Vagina (tissue), 2 donors: ENCODE results near the gene WWOX.

Experiments
- POLR2AphosphoS5 ChIP-seq, 2 donors: sonication (generic); formaldehyde crosslinking; IDR thresholded peaks; one replicate each; pipeline ENCODE4 v1.9.0; 2017; ENCODE audit warnings: antibody characterized with exemption in 2 of 2, mild to moderate bottlenecking in 2 of 2, low read depth in 1 of 2; ENCODE audit not compliant: insufficient read depth in 1 of 2
- TF ChIP-seq, protein P1 (sequence below), 3 experiments: fragments of 450-650 bp in 2 of 3; fragments of 200-600 bp in 1 of 3; sonication (generic) in 1 of 3; IDR thresholded peaks; one replicate each; pipeline ENCODE4 v1.5.1; 2017 to 2019; ENCODE audit warnings: antibody characterized with exemption in 3 of 3, mild to moderate bottlenecking in 2 of 3, moderate library complexity in 2 of 3

GRCh38 chr16:78919852-78920251 lies 820.4 kb downstream of the WWOX start:
- no peak for TF ChIP-seq POLR2AphosphoS5 (IDR thresholded peaks at IDR 0.05; ENCODE audit: insufficient read depth in 1 of 2, low read depth in 1 of 2)
- TF ChIP-seq, protein P1, sequence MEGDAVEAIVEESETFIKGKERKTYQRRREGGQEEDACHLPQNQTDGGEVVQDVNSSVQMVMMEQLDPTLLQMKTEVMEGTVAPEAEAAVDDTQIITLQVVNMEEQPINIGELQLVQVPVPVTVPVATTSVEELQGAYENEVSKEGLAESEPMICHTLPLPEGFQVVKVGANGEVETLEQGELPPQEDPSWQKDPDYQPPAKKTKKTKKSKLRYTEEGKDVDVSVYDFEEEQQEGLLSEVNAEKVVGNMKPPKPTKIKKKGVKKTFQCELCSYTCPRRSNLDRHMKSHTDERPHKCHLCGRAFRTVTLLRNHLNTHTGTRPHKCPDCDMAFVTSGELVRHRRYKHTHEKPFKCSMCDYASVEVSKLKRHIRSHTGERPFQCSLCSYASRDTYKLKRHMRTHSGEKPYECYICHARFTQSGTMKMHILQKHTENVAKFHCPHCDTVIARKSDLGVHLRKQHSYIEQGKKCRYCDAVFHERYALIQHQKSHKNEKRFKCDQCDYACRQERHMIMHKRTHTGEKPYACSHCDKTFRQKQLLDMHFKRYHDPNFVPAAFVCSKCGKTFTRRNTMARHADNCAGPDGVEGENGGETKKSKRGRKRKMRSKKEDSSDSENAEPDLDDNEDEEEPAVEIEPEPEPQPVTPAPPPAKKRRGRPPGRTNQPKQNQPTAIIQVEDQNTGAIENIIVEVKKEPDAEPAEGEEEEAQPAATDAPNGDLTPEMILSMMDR (IDR thresholded peaks at IDR 0.05) = no peak
